Pancreas (tissue), 10 donors: ENCODE data around the gene RASSF4. TPM values are rescaled to one million over a fixed set of nuclear protein-coding genes. Genes with fewer than 3 reads are reported as not detected.

Experiments
- ATAC-seq, 4 donors: fragments of 200-7000 bp; cut with Tn5 transposase; one replicate each; pipeline versions ENCODE4 v1.8.0 to v1.9.1; 2020; ENCODE audit warnings: mild to moderate bottlenecking in 4 of 4, moderate library complexity in 4 of 4
- DNase-seq, 6 donors: peaks; one replicate each; pipeline ENCODE4 v3.0.0-alpha.2; 2020
- FAIRE-seq: peaks from 2 replicates; lab custom pipeline; 2012; peaks lifted over from hg19 to GRCh38; lab: Jason Lieb, UNC
- H3K27ac ChIP-seq, 4 donors: fragments of 200-600 bp; sonication (generic); 1 replicate in 3 of 4; 2 replicates in 1 of 4; pipeline versions ENCODE4 v1.5.0 to v1.8.0; 2020
- H3K27me3 ChIP-seq, 4 donors: fragments of 200-600 bp; one replicate each; pipeline ENCODE4 v1.8.0; 2021
- H3K36me3 ChIP-seq, 3 donors: fragments of 200-600 bp; sonication (generic) in 1 of 3; one replicate each; pipeline versions ENCODE4 v1.5.0 to v1.8.0; 2020 to 2021
- H3K4me1 ChIP-seq, 3 donors: fragments of 200-600 bp; one replicate each; pipeline ENCODE4 v1.8.0; 2021
- H3K4me3 ChIP-seq, 4 donors: fragments of 200-600 bp; sonication (generic) in 2 of 4; one replicate each; pipeline versions ENCODE4 v1.5.0 to v1.8.0; 2020 to 2021
- H3K9me3 ChIP-seq, 4 donors: fragments of 200-600 bp; one replicate each; pipeline ENCODE4 v1.8.0; 2021
- CTCF ChIP-seq, 4 donors: fragments of 200-600 bp; sonication (generic) in 3 of 4; IDR thresholded peaks; one replicate each; pipeline versions ENCODE4 v1.5.0 to v1.8.0; 2021; ENCODE audit warnings: antibody characterized with exemption in 4 of 4
- WGBS, 2 donors: extraction: QIAGEN DNeasy Blood & Tissue Kit; methylation state at CpG; one replicate each; pipeline ENCODE4 v1.1.7; 2013; 5-methylcytosine and 5-hydroxymethylcytosine counted together
- intact Hi-C, 3 donors: fragments of 100-400 bp; cut with DNase I; formaldehyde crosslinking; loops; one replicate each; pipeline versions ENCODE4 v1.11.1 to v1.14.2; 2022
- polyA plus RNA-seq, 2 donors: library from polyadenylated mRNA; stranded (reverse); fragments of 200-250 nt; gene quantifications; one replicate each; pipeline ENCODE4 v1.2.3, GENCODE V29; 2013
- total RNA-seq, 6 donors: library from RNA; stranded (reverse); fragmentation: NEBNext Ultra II Directional in 4 of 6; extraction: Animal tissue kit (Norgen Biotek cat#: 25700) in 4 of 6; gene quantifications; one replicate each; pipeline versions ENCODE4 v1.2.1 to v1.2.4, GENCODE V29; 2021 to 2023
- donor health status: healthy with polysubstance abuse.
- donor health status: DM: no; HTN: no; CAD: no; lungs with moderate emphysema.
- donor health status: DM: no; HTN: no; CAD: no.
- donor health status: control.
- donor health status: control.
- donor health status: Bipolar disorder and iron deficiency.
- donor health status: DM: yes; HTN: yes; CAD: no.
- donor health status: DM: no; HTN: no; CAD: no.
- donor health status: DM: no; HTN: no; CAD: no.
- donor health status: DM: yes; HTN: yes; CAD: no.

Gene RASSF4
- total and polyA plus RNA-seq, 8 donors, result 13.9 to 100 (median 37.8) TPM

GRCh38 chr10:44963772-44964633 is 4.4 kb downstream of the RASSF4 start:
- Histone ChIP-seq H3K4me1 (peaks cover 4 to 32% (median 9%) of the 10 kb centered on the region in 3 donors), H3K9me3 (no peaks in the 10 kb centered on the region), H3K27me3 (no peaks in the 10 kb centered on the region), H3K36me3 (no peaks in the 10 kb centered on the region), H3K27ac (peak overlapping the region; percentile 40 to 92 (median 78)), H3K4me3 (peak overlapping the region in 1 of 4 donors; percentile 14)
- no peak for FAIRE-seq
- no peak for TF ChIP-seq CTCF (IDR thresholded peaks at IDR 0.05)
- peak in 5 of 6 donors; percentile 65 to 90 (median 80) for DNase-seq
- 51 to 59% methylated on average over 15 of the region's 15 CpGs for whole genome bisulfite sequencing, 2 donors
- ATAC-seq, result peak; percentile 17 to 57 (median 44)
- intact Hi-C loops, result no loop called here

- peak overlapping the region; percentile 40 to 92 (median 78) for H3K27ac ChIP-seq
- WGBS, 2 donors, result 91 to 96% methylated on average over 1 of the region's 1 CpG
- no peak overlapping the region for H3K4me3 ChIP-seq
- TF ChIP-seq CTCF (IDR thresholded peaks at IDR 0.05), result no peak
- no peaks in the 10 kb centered on the region for H3K27me3 ChIP-seq
- FAIRE-seq (no peak), ATAC-seq (no peak), DNase-seq (no peak)
- peaks cover 4 to 37% (median 13%) of the 10 kb centered on the region in 3 donors for H3K4me1 ChIP-seq
- no peaks in the 10 kb centered on the region for H3K36me3 ChIP-seq
- H3K9me3 ChIP-seq, result no peaks in the 10 kb centered on the region
- intact Hi-C loops, result no loop called here
Observed at GRCh38 chr10:44965104-44965503, 5.5 kb downstream of the RASSF4 start.

- DNase-seq (peak in 1 of 6 donors; percentile 24), ATAC-seq (no peak), FAIRE-seq (no peak)
- Histone ChIP-seq H3K27me3 (no peaks in the 10 kb centered on the region), H3K27ac (peak overlapping the region; percentile 40 to 92 (median 78)), H3K36me3 (peaks cover 0 to 4% (median 0%) of the 10 kb centered on the region in 3 donors), H3K4me1 (peaks cover 4 to 37% (median 13%) of the 10 kb centered on the region in 3 donors), H3K9me3 (no peaks in the 10 kb centered on the region), H3K4me3 (no peak overlapping the region)
- intact Hi-C loops, result no loop called here
- 79 to 83% methylated on average over 6 of the region's 6 CpGs for WGBS, 2 donors
- TF ChIP-seq CTCF (IDR thresholded peaks at IDR 0.05), result no peak
Observed at GRCh38 chr10:44965651-44966097, 6.1 kb downstream of the RASSF4 start.

- intact Hi-C loops, result no loop called here
- no peak for TF ChIP-seq CTCF (IDR thresholded peaks at IDR 0.05)
- Histone ChIP-seq H3K27ac (peak overlapping the region in 2 of 4 donors; percentile 10 to 92), H3K4me3 (no peak overlapping the region), H3K4me1 (peaks cover 4 to 37% (median 13%) of the 10 kb centered on the region in 3 donors), H3K9me3 (no peaks in the 10 kb centered on the region), H3K36me3 (peaks cover 0 to 10% (median 0%) of the 10 kb centered on the region in 3 donors), H3K27me3 (no peaks in the 10 kb centered on the region)
- no peak for ATAC-seq
- WGBS, 2 donors, result 76 to 81% methylated on average over 8 of the region's 8 CpGs
- DNase-seq, result peak in 1 of 6 donors; percentile 14
- no peak for FAIRE-seq
Observed at GRCh38 chr10:44966129-44966815, 6.7 kb downstream of the RASSF4 start.
